NCI-H146 (cell line): ENCODE measurements around the gene NTRK1.

ENCODE experiments used
- DNase-seq: peaks from one replicate; lab custom pipeline; 2025; lab: John Stamatoyannopoulos, UW

Gene NTRK1

DNA sequence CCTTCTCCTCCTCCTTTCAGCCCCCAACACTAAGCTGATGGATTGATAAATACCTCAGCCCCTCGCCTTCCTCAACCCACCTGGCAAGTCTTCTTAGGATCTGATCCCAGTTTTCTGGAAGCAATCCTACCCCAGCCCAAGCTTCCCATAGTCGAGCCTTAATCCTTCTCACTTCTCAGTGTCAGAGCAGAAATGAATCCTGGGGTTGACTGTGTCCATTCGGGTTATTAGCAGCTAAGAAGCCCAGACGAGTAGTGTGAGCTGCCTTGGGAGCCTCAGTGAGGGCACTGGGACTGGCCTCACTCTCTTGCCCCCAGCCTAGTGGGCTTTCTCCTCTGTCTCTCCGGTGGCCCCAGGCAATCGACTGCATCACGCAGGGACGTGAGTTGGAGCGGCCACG, 20.4 kb downstream of the NTRK1 start:
- DNase-seq = no peak

DNA sequence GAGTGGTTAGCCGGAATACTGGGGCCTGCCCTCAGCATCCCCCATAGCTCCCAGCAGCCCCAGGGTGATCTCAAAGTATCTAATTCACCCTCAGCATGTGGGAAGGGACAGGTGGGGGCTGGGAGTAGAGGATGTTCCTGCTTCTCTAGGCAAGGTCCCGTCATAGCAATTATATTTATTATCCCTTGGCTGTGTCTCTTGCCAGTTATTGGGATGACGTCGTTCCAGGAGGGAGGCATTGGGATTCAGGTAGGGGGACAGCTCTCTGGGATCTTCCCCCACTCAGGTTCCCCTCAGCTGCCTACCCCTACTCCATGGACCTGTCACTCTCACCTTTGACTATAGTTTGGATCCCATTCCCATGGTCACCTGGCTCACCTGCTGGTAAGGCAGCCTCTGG, 21.0 kb downstream of the NTRK1 start:
- DNase-seq = peak; percentile 27

DNA sequence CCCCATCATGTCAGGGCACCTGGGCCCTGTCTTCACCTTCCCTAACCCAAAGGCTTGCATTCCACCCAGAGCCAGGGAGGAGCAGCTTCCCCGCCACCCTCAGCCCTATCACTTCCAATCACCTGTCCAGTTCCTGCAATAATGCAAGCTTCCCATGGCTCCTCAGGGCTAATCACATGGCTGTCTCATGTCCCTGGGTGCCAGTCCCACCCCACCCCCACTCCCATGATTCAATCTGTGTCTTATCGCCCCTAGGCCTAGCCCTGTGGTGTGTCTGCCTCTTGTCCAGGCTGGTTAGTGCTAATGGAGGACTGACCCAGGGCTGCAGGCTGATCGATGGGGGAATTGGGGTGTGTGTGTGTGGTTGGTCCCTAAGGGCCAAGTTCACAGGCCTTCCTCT, 21.9 kb downstream of the NTRK1 start:
- DNase-seq = no peak

DNA sequence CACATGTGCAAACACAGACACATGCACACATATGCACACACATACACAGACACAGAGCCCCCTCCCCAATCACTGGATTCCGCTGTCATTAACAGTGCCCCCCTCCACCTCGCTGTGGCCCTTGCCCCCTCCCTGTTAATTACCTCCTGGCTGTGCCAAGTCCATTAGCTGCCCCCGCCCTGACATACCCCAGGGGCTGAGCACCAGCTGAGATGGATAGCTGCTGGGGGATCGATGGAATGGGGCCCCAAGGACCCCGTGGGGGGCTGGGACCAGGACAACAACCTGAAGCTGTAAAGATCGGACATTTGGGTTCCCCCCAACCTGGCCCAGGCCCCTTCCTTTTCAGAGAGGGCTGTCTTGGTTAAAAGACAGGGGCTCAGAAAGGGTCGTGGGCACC, 23.3 kb downstream of the NTRK1 start:
- DNase-seq = no peak

DNA sequence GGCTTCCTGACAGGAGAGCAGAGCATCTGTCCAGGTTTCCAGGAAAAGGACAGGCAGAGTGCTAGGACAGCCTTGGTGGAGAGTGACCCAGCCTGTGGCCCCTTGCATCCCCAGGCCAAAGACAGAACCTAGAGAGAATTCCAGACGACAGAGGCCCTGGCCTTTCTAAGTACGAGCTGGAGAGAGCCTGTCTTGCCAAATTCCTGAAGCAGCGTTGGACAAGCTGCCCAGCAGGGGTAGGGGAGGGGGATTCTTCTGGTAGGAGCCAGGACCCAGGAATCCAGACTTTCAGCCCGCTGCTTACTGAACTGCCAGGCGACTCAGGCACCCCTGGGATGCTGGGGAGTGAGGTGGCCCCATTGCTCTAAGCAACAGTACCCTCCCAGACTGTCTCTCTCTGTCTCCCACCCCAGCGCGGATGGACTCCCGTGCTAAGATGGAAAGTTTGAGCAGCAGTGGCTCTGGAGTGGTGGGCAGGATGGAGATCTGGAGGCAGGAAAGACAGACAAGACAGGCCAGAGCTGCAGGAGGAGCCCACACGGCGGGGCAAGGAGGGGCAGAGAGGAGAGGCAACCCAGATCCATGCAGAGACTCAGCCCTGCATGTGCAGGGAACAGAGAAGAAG, 24.0 kb downstream of the NTRK1 start:
- no peak for DNase-seq

DNA sequence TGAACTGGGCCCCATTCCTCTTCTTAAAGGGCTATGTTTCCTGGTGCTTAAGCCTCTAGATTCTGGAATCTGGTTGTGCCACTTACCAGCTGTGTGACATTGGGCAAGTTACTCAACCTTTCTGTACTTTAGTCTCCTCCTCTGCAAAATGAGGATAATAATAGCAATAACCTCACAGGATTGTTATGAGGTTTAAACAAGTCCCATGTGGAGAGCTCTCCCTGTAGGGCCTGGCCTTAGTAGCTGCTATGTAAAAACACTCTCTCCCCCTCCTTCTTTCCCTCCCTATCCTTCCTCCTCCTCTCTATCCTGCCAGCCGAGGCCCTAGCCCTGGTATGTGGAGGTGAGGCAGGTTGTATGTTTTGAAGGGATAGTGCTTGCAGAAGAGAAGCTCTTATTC, 24.6 kb downstream of the NTRK1 start:
- DNase-seq = no peak

DNA sequence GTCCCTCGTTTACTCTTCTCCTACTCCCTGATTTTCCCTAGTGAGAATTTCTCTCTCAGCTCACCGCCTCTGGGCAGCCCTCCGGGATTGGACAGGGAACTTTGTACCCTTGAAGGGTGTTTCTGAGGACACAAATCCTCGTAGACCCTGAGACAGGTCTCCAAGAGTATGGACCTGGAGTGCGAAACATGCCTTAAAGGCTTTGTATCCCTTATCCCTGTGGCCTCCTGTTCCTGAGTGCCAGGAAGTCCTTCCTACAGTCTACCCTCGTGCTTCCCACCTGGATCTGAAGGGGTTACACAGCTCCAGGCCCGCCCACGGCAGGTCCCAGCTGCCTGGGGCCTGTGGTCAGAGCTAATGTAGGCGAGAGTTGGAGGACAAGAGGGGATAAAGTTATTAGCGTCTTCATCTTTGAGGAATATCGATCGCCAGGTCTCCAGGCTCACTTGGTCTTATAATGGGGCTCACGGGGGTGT, 25.3 kb downstream of the NTRK1 start:
- DNase-seq = no peak

DNA sequence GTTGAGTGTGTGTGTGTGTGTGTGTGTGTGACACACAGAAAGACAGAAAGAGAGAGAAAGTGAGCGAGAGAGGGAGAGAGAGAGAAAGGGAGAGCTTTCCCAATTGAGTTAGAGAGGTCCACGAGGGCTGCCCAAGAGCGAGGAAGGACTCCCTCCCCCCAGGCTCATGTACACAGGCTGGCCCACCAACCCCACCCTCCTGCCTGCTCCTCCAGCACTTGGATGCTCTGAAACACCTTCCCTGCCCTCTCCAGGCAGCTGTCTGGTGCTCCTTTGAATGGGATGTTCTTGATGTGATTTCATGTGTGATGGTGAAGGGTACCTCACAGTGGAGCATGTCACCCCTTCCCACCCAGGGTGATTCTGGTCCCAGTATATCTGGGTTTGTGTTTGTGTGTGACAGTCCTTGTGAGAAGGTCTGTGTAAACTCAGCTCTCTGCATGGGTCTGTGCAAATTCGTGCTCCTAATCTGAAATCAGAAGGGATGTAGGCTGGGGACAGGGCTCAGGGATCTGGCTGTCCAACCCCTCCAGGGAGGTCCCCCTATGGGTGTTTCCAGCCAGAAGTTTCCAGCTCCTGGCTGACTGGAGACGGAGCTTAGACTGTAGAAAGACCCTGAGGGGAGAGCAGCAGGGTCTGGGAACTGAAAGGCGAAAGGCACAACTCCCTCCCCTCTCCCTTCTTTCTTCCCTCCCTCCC, 26.1 kb downstream of the NTRK1 start:
- DNase-seq = no peak

DNA sequence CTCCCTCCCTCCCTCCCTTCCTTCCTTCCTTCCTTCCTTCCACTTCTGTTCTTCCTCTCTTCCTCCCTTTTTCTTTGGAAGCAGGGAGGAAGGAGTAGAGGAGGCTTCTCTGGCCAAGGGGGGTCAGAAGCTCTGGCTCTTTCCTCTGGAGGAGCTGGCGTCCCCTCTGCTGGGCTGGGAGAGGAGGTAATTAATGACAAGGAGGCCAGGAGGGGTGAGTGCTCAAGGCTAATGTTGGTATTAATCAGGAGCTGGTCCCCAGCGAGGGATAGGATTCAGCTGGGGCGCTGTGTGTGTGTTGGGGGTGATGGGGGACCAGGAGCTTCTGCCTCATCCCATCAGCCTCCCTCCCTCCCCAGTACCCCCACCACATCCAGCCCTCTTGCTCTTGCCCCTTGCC, 26.7 kb downstream of the NTRK1 start:
- DNase-seq = no peak

DNA sequence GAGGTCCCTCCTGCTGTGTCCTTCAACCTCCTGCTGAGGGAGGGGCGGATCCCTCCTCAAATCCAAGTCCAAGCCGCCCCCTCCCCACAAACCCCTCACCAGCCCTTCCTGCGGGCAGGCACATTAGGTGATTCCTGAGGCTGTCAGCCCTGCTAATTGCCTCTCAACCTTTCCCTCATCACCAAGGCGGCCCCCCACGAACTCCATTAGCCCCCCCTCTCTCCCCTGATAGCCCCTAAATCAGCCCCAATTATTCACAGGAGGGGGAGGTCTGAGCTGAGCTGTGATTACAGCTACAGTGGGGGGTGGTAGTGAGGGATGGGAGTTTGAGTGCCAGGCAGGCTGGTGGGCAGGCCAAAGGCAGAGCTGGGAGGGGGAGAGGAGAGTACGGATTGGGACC, 27.1 kb downstream of the NTRK1 start:
- no peak for DNase-seq

DNA sequence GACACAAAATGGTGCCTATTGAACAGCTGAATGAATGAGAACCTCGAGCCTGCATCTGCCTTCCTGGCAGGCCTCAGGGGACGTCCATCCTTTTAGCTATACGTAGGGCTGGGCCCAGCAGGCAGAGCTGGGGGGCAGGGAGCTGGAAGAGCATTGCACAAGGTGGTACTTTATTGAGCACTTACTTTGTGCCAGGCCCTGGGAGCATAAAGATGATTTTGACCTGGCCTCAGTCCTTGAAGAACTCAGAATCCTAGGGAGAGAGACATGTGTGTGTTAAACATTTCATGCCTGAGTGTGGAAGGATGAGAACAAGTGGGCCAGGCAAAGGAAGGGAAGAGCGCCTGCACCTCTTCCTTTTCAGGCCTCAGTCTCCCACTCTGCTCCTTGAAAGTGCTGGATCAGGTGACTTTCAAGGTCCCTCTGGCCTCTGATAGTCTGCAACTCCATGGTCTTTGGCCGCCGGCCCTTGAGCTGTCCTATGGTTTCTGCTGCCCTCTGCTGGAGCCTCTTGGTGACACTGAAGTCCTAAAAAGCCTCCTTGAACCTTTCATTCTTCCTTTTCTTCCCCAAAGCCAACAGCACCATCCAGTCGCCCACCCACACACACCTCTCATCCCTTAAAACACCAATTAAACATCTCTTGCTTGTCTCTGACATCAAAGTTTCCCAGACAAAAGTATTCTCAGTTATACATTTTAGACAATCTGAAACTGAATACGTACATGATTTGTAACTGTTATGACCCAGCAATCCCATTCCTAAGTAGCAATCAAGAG, 29.3 kb downstream of the NTRK1 start:
- DNase-seq = peak; percentile 78

DNA sequence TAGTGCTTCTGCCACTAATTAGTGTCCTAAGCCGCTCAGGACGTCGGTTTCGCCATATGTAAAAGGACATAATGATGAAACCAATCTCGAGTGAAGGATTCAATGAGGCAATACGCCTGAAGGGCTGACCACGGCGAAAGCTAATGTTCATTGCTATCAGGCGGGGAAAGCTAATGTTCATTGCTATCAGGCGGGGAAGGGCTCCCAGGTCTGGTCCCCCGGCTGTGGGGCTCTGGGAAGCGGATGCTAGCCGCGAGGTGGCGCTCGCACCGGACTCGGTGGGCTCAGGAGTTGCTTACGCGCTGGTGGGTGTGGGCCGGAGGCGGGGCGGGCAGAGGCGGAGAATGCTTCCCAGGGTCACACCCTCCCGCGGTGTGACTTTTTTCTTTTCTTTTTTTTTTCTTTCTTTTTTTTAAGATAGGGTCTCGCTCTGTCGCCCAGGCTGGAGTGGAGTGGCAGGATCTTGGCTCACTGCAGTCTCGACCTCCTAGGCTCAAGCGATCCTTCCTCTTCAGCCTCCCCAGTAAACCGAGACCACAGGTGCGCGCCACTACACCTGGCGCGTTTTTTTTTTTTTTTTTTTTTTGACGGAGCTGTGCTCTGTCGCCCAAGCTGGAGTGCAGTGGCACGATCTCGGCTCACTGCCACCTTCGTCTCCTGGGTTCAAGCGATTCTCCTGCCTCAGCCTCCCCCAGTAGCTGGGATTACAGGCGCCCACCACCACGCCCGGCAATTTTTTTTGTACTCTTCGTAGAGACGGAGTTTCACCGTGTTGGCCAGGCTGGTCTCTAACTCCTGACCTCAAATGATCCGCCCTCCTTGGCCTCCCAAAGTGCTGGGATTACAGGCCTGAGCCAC, 31.8 kb downstream of the NTRK1 start:
- DNase-seq = peak; percentile 83

DNA sequence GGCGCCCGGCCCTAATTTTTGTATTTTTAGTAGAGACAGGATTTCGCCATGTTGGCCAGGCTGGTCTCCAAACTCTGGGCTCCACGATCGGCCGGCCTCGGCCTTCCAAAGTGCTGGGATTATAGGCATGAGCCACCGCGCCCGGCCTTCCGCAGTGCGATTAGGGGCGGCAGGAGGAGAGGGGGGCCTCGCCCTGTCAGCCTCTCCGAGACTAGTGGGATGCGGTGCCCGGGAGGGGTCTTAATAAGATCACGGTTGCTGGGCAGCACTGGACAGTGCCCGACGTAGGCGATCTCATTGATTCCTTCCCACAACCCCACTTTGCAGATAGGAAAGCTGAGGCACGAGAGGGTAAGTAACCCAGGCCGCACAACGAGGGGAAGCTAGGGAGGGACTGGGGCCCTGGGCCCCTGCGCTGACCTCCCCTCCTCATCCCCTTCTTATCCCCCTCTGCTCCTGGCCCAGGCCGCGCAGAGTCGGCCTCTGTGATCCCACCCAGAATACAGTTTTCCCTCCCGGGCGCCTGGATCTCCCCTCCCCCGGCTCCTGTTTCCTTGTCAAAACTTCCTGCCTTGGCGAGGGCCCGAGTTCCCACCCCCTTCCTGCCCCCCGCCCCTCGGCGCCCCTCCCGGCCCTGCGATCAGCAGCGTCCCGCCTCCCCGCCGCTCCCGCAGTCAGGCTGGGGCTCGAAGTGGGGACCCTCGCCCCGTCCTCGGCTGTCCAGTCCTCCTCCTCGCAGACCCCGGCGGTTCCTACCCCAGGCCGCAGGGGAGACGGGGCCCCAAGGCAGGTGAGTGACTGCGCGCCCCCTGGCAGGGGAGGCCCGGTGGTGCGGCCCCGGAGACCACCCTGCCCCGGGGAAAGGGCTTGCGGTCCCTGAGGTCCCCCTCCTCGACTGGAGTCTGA, 32.6 kb downstream of the NTRK1 start, which contains the start of gene PEAR1:
TSS of gene PEAR1 (plus strand) at position 671 of the 906 bp plus-strand sequence. CDS start 10,209 bp downstream, outside the sequence.
- DNase-seq = no peak

DNA sequence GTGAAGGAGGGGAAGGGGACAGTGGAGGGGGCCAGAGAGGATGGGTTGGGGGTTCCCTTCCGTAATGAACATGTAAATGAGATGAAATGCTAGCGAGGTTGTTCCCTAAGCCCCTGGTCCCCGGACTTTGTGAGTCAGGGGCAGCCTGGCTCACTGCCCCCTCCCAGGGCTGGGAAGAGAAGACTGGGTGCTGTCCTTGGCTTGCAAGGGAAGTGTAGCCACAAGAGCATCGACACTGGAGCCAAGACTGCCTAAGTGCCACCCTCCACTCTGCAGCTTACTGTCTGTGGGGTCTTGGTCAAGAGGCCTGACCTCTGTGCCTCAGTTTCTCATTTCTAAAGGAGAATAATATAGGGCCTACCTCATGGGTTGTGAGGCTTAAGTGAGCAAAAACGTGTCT, 33.3 kb downstream of the NTRK1 start:
- DNase-seq = no peak

DNA sequence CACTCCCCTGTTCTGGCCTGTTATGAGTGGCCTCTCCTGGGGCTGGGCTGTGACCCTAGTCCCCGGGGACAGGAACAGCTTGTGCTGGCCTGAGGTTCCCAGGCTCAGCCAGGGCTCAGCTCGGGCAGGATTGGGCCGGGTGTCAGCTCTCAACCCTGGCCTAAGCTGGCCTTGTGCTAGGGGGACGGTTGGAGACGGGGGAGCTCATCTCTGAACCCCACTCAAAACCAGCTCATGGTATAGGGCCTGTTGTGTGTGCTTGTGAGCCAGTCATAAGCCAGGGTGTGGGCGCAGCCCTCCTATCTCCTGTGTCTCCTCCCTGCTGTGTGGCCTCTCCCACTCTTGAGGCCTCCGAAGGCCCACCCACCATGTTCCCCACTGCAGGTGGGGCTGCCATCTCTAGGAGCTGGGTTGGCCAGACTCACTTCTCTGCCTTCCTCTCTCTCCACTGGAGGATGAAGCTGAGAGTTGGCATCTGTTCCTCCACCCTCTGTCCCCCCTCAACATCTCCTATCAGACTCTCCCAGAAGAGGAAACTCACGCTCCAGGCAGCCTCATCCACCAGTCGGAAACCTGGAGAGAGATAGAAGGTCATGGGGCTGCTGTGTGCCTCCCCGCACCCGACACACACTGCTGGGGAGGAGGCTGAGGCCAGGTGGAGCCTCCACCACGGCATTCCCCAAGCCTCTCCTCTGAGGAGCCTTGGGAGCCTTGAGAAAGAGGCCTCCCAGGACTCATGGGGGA, 34.2 kb downstream of the NTRK1 start:
- no peak for DNase-seq

DNA sequence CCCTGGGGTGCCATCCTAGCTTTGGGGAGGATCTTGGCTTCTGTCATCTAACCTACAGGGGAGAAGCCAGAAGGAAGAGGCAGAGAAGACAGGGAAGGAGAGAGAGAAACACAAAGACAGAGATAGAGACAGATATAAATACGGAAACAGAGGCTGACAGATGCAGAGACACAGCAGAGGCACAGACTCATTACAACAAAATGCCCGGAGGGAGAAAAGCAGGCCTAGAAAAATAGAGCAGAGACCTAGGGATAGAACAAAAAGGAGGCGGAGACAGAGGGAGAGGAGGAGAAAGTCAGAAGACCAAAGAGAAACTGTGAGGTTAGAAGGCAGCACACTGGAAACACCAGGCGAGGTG, 34.8 kb downstream of the NTRK1 start:
- DNase-seq = no peak

DNA sequence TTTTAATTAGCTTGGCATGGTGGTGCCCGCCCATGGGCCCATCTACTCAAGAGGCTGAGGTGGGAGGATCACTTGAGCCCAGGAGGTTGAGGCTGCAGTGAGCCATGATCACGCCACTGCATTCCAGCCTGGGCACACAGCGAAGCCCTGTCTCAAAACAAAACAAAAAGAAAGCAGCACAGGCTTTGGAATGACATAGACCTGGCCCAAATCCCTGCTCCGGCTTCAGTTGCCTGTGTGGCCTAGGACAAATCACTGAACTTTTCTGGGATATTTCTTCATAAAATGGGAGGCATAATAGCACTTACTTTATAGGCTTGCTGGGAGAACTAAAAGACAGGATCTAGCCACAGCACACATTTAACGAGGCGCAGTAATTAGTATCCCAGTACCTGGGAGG, 35.3 kb downstream of the NTRK1 start:
- no peak for DNase-seq

DNA sequence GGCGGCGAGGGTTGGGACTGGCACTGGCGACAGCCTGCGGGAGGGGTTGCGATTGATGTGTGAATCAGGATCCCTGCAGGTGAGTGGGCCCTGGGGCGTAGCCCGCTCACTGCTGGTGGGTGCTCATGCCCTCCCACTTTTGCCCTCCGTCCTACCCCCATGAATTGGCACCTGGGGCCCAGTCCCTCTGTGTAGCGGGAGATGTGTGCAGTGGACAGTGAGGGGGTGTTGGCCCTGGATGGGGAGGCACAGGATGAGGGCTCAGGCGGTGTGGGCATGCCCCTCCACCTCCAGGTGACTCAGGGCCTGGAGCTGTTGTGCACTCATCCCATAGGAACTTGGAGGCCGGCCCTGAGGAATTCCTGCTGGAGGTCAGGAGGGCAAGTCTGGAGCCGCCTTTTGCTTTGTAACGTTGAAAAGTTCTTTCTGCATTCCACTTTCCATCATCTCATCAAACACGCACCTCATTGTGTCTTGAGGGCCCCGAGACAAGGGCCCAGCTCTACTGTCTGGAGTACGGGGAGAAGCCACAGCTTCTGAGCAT, 35.9 kb downstream of the NTRK1 start:
- no peak for DNase-seq

DNA sequence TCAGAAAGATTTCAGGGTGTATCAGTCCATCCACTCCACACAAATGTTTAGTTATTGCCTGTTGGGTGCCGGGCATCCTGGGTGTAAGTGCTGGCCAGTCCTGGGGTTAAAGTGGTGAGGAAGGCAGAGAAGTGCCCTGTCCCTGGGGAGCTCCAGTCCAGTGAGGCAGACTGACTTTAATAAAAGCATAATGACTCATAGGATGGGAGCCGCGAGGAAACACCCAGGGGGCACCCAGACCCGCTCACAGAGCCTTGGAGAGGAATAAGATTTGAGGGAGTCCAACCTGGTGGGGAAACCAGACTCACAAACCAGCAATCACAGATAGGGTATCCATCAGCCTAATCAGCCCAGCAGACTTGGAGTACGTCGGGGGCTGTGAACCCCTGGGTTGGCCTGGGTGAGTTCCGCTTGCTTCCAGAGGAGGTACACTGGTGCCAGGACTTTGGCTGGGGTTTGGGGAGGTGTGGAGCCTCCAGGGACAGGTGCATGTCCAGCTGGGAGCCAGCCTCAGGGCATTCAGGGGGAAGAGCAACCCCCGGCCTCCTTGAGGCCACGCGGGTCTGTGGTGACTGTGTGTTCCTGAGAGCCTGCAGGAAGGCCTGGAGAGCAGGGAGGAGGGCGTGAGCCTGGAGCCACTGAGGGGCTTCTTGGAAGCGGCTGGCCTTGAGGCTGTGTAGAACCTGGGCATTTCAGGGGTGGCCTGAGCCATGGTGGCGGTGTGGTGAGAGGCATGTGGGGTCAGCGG, 36.6 kb downstream of the NTRK1 start:
- no peak for DNase-seq
